ENCODE measurements around the gene EIF3B.
"Not testable (repeated sequence)": the region's sequence is repeated elsewhere in the genome, so short reads cannot be mapped to it uniquely, and the experiment has no call there.

The EIF3B gene

GRCh38 chr7:2384354-2385243, 30.0 kb downstream of the EIF3B start:
- no peaks in the 10 kb centered on the region for H3K9me3 ChIP-seq (ENCODE audit: control insufficient read depth, low read length)
- H3K4me3 ChIP-seq (ENCODE audit: insufficient read depth, low read depth, low read length, poor library complexity, severe bottlenecking), result no peak overlapping the region
- peaks cover 26% of the 10 kb centered on the region for H3K36me3 ChIP-seq (ENCODE audit: control insufficient read depth, insufficient read depth, low read length)
- DNase-seq, result no peak
- no peak overlapping the region for H3K27ac ChIP-seq (ENCODE audit: insufficient read depth, low read length, poor library complexity, severe bottlenecking)
- no peaks in the 10 kb centered on the region for H3K4me1 ChIP-seq (ENCODE audit: control insufficient read depth, insufficient read depth, low read length, poor library complexity, severe bottlenecking)
- H3K27me3 ChIP-seq (replicated peaks; ENCODE audit: control insufficient read depth, insufficient read depth, low read length, poor library complexity, severe bottlenecking), result no peaks in the 10 kb centered on the region

GRCh38 chr7:2386122-2386521, 31.5 kb downstream of the EIF3B start:
- H3K27ac ChIP-seq (ENCODE audit: insufficient read depth, low read length, poor library complexity, severe bottlenecking); H3K27me3 ChIP-seq (replicated peaks; ENCODE audit: control insufficient read depth, insufficient read depth, low read length, poor library complexity, severe bottlenecking); DNase-seq; H3K9me3 ChIP-seq (ENCODE audit: control insufficient read depth, low read length); H3K4me3 ChIP-seq (ENCODE audit: insufficient read depth, low read depth, low read length, poor library complexity, severe bottlenecking); H3K4me1 ChIP-seq (ENCODE audit: control insufficient read depth, insufficient read depth, low read length, poor library complexity, severe bottlenecking): not testable (repeated sequence)
- H3K36me3 ChIP-seq (ENCODE audit: control insufficient read depth, insufficient read depth, low read length), result peaks cover 11% of the 10 kb centered on the region

- Histone ChIP-seq H3K27me3 (replicated peaks; ENCODE audit: control insufficient read depth, insufficient read depth, low read length, poor library complexity, severe bottlenecking) (no peaks in the 10 kb centered on the region), H3K27ac (ENCODE audit: insufficient read depth, low read length, poor library complexity, severe bottlenecking) (no peak overlapping the region), H3K36me3 (ENCODE audit: control insufficient read depth, insufficient read depth, low read length) (peaks cover 1% of the 10 kb centered on the region), H3K4me3 (ENCODE audit: insufficient read depth, low read depth, low read length, poor library complexity, severe bottlenecking) (no peak overlapping the region), H3K4me1 (ENCODE audit: control insufficient read depth, insufficient read depth, low read length, poor library complexity, severe bottlenecking) (no peaks in the 10 kb centered on the region), H3K9me3 (ENCODE audit: control insufficient read depth, low read length) (no peaks in the 10 kb centered on the region)
- DNase-seq, result no peak
Measured at GRCh38 chr7:2386964-2387669, 32.5 kb downstream of the EIF3B start.

- Histone ChIP-seq H3K4me3 (ENCODE audit: insufficient read depth, low read depth, low read length, poor library complexity, severe bottlenecking) (no peak overlapping the region), H3K27ac (ENCODE audit: insufficient read depth, low read length, poor library complexity, severe bottlenecking) (no peak overlapping the region), H3K36me3 (ENCODE audit: control insufficient read depth, insufficient read depth, low read length) (no peaks in the 10 kb centered on the region), H3K4me1 (ENCODE audit: control insufficient read depth, insufficient read depth, low read length, poor library complexity, severe bottlenecking) (no peaks in the 10 kb centered on the region), H3K9me3 (ENCODE audit: control insufficient read depth, low read length) (no peaks in the 10 kb centered on the region), H3K27me3 (replicated peaks; ENCODE audit: control insufficient read depth, insufficient read depth, low read length, poor library complexity, severe bottlenecking) (no peaks in the 10 kb centered on the region)
- no peak for DNase-seq
Measured at GRCh38 chr7:2387897-2388636, 33.4 kb downstream of the EIF3B start.

- no peaks in the 10 kb centered on the region for H3K36me3 ChIP-seq (ENCODE audit: control insufficient read depth, insufficient read depth, low read length)
- no peaks in the 10 kb centered on the region for H3K9me3 ChIP-seq (ENCODE audit: control insufficient read depth, low read length)
- H3K27ac ChIP-seq (ENCODE audit: insufficient read depth, low read length, poor library complexity, severe bottlenecking), result no peak overlapping the region
- DNase-seq, result no peak
- H3K27me3 ChIP-seq (replicated peaks; ENCODE audit: control insufficient read depth, insufficient read depth, low read length, poor library complexity, severe bottlenecking), result no peaks in the 10 kb centered on the region
- H3K4me1 ChIP-seq (ENCODE audit: control insufficient read depth, insufficient read depth, low read length, poor library complexity, severe bottlenecking), result no peaks in the 10 kb centered on the region
- no peak overlapping the region for H3K4me3 ChIP-seq (ENCODE audit: insufficient read depth, low read depth, low read length, poor library complexity, severe bottlenecking)
Measured at GRCh38 chr7:2388637-2388954, 34.0 kb downstream of the EIF3B start.

- not testable (repeated sequence) for DNase-seq; H3K27me3 ChIP-seq (replicated peaks; ENCODE audit: control insufficient read depth, insufficient read depth, low read length, poor library complexity, severe bottlenecking); H3K36me3 ChIP-seq (ENCODE audit: control insufficient read depth, insufficient read depth, low read length); H3K4me3 ChIP-seq (ENCODE audit: insufficient read depth, low read depth, low read length, poor library complexity, severe bottlenecking); H3K27ac ChIP-seq (ENCODE audit: insufficient read depth, low read length, poor library complexity, severe bottlenecking); H3K9me3 ChIP-seq (ENCODE audit: control insufficient read depth, low read length); H3K4me1 ChIP-seq (ENCODE audit: control insufficient read depth, insufficient read depth, low read length, poor library complexity, severe bottlenecking)
Measured at GRCh38 chr7:2390020-2390816, 35.6 kb downstream of the EIF3B start.

- DNase-seq, result no peak
Measured at GRCh38 chr7:2393706-2394105, 39.1 kb downstream of the EIF3B start.

GRCh38 chr7:2394566-2395082, 40.0 kb downstream of the EIF3B start:
- no peaks in the 10 kb centered on the region for H3K9me3 ChIP-seq (ENCODE audit: control insufficient read depth, low read length)
- no peak for DNase-seq

More at GRCh38 chr7:2393706-2394105, 39.1 kb downstream of the EIF3B start:
- Histone ChIP-seq H3K27me3 (replicated peaks; ENCODE audit: control insufficient read depth, insufficient read depth, low read length, poor library complexity, severe bottlenecking) (no peaks in the 10 kb centered on the region), H3K4me1 (ENCODE audit: control insufficient read depth, insufficient read depth, low read length, poor library complexity, severe bottlenecking) (no peaks in the 10 kb centered on the region), H3K27ac (ENCODE audit: insufficient read depth, low read length, poor library complexity, severe bottlenecking) (no peak overlapping the region), H3K36me3 (ENCODE audit: control insufficient read depth, insufficient read depth, low read length) (no peaks in the 10 kb centered on the region), H3K9me3 (ENCODE audit: control insufficient read depth, low read length) (no peaks in the 10 kb centered on the region), H3K4me3 (ENCODE audit: insufficient read depth, low read depth, low read length, poor library complexity, severe bottlenecking) (no peak overlapping the region)

GRCh38 chr7:2398506-2398905, 43.9 kb downstream of the EIF3B start:
- Histone ChIP-seq H3K36me3 (ENCODE audit: control insufficient read depth, insufficient read depth, low read length) (no peaks in the 10 kb centered on the region), H3K9me3 (ENCODE audit: control insufficient read depth, low read length) (no peaks in the 10 kb centered on the region), H3K27ac (ENCODE audit: insufficient read depth, low read length, poor library complexity, severe bottlenecking) (no peak overlapping the region), H3K4me3 (ENCODE audit: insufficient read depth, low read depth, low read length, poor library complexity, severe bottlenecking) (no peak overlapping the region), H3K27me3 (replicated peaks; ENCODE audit: control insufficient read depth, insufficient read depth, low read length, poor library complexity, severe bottlenecking) (no peaks in the 10 kb centered on the region), H3K4me1 (ENCODE audit: control insufficient read depth, insufficient read depth, low read length, poor library complexity, severe bottlenecking) (peaks cover 8% of the 10 kb centered on the region)
- DNase-seq, result no peak

More at GRCh38 chr7:2394566-2395082, 40.0 kb downstream of the EIF3B start:
- no peak overlapping the region for H3K27ac ChIP-seq (ENCODE audit: insufficient read depth, low read length, poor library complexity, severe bottlenecking)
- no peak overlapping the region for H3K4me3 ChIP-seq (ENCODE audit: insufficient read depth, low read depth, low read length, poor library complexity, severe bottlenecking)
- no peaks in the 10 kb centered on the region for H3K27me3 ChIP-seq (replicated peaks; ENCODE audit: control insufficient read depth, insufficient read depth, low read length, poor library complexity, severe bottlenecking)
- no peaks in the 10 kb centered on the region for H3K36me3 ChIP-seq (ENCODE audit: control insufficient read depth, insufficient read depth, low read length)
- peaks cover 1% of the 10 kb centered on the region for H3K4me1 ChIP-seq (ENCODE audit: control insufficient read depth, insufficient read depth, low read length, poor library complexity, severe bottlenecking)

Data from effector memory CD4-positive, alpha-beta T cell (primary cell).